Measurements from ENCODE around the gene ZFHX2. TPM values are rescaled to one million over a fixed set of nuclear protein-coding genes. Genes with fewer than 3 reads are reported as not detected.

The ZFHX2 gene
- total and polyA plus RNA-seq, 3 donors from 2014 or later, result 9.2 to 34.3 (median 21.2) TPM

DNA sequence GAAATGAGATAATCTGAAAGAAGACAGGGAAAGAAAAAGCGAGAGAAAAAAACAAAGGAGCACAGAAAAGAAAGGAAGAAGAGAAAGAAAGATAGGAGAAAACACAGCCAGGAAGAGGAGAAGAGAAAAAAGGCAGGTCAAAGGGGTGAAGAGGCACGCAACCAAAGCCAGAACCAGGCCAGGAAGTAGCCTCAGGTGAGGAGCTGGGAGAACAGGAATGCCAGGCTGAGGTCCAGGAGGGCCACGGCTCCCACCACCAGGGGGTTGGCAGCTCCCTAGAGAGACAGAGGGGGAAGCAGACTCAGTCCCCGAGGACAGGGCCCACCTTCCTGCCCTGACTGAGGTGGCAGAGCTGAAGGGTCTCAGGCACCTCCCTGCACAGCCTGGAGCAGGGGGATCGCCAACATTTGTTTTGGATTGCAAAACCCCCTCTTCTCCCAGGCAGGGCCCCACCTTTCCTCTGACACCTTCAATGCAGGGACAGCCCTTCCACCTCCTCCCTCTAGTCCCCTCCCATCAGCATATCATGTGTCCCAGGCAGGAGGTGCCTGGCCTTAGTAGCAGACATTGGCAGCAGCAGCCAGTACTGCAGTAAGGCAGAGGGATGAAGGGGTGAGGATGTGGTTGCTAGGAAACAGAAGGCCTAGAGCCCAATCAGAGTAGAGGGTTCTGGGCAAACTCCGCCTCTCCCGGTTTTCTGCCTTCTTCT, 18.0 kb upstream of the ZFHX2 start:
- TF ChIP-seq, protein P1, sequence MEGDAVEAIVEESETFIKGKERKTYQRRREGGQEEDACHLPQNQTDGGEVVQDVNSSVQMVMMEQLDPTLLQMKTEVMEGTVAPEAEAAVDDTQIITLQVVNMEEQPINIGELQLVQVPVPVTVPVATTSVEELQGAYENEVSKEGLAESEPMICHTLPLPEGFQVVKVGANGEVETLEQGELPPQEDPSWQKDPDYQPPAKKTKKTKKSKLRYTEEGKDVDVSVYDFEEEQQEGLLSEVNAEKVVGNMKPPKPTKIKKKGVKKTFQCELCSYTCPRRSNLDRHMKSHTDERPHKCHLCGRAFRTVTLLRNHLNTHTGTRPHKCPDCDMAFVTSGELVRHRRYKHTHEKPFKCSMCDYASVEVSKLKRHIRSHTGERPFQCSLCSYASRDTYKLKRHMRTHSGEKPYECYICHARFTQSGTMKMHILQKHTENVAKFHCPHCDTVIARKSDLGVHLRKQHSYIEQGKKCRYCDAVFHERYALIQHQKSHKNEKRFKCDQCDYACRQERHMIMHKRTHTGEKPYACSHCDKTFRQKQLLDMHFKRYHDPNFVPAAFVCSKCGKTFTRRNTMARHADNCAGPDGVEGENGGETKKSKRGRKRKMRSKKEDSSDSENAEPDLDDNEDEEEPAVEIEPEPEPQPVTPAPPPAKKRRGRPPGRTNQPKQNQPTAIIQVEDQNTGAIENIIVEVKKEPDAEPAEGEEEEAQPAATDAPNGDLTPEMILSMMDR (IDR thresholded peaks at IDR 0.05), result no peak
- no peak for TF ChIP-seq POLR2A (IDR thresholded peaks at IDR 0.05)
- no peak for DNase-seq
- no peaks in the 10 kb centered on the region for H3K4me1 ChIP-seq
- no peaks in the 10 kb centered on the region for H3K27me3 ChIP-seq
- WGBS, 2 donors, result 74 to 76% methylated on average over 7 of the region's 7 CpGs
- H3K27ac ChIP-seq, result no peak overlapping the region
- H3K36me3 ChIP-seq (ENCODE audit: low read depth, missing control alignments), result no peaks in the 10 kb centered on the region
- intact Hi-C loops (cut with DNase I; ENCODE audit: low total_unique reads), result no loop called here
- no peaks in the 10 kb centered on the region for H3K9me3 ChIP-seq
- H3K4me3 ChIP-seq, result no peak overlapping the region

DNA sequence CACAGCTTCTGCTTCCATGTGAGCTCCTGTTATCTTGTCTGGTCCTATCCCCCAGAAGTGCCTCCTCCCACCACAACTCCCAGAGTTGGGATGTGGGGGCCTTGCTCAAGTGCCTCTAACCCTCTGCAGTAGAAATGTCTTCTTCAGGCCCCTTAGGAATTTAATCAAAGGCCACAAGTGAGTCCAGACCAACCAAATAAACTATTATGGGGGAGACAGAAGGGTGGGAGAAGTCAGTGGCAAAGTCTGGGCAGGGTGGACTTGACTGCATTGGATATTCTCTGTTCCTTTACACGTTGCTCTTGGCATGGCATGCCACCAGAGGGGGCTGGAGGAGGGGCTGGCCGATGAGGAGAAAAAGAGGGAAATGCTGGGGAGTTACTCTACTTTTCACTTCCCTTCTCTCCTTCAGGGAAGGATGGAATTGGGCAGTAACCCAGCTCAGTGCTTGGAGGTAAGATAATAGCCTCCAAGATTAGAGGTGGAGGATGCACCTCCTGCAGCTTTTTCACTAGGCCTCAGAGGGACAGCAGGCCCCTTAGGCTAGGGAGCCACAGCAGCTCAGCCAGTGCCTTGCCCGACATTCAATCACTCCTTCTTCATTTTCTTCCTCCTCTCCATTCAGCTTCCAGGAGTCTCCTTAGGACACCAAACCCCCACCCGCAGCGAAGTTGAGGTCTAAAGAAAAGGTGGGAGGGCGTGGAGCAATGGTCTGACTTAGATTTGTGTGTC, 17.2 kb upstream of the ZFHX2 start:
- Histone ChIP-seq H3K4me3 (no peak overlapping the region), H3K36me3 (ENCODE audit: low read depth, missing control alignments) (no peaks in the 10 kb centered on the region), H3K27me3 (no peaks in the 10 kb centered on the region), H3K27ac (no peak overlapping the region), H3K9me3 (no peaks in the 10 kb centered on the region), H3K4me1 (no peaks in the 10 kb centered on the region)
- TF ChIP-seq POLR2A (IDR thresholded peaks at IDR 0.05), result no peak
- TF ChIP-seq, protein P1 (IDR thresholded peaks at IDR 0.05), result peak in 1 of 3 experiments; percentile 26
- 50 to 67% methylated on average over 6 of the region's 6 CpGs for WGBS, 2 donors
- no peak for DNase-seq
- intact Hi-C loops (cut with DNase I; ENCODE audit: low total_unique reads), result no loop called here

DNA sequence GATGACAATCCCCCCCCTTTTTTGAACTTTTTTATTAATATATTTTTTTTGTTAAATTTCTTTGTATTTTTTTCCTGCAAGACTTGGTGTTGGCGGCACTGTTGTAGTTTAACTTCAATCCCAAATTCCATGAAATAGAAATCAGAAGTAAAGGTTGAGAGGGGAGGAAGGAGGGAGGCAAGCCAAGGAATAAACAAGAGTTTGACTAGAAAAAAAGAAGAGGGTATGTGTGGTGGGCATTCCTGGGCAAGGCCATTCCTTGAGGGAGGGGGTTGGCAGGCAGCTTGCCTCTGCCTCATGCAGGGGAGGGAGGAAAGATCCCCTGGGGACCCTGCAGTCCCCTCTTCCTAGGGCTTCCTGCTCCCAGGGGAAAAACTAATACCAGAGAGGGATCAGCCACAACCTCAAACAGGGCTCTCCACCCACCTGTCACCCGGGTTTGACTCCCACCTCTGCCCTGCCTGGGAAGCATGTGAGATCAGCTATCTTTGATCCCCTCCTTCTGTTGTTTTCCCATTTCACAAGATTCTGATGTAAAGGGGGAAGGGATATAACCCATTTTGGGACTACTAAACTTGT, 16.5 kb upstream of the ZFHX2 start:
- intact Hi-C loops (cut with DNase I; ENCODE audit: low total_unique reads), result no loop called here
- Histone ChIP-seq H3K4me1 (no peaks in the 10 kb centered on the region), H3K27ac (peak overlapping the region; percentile 2 to 85), H3K4me3 (peak overlapping the region; percentile 58 to 65), H3K36me3 (ENCODE audit: low read depth, missing control alignments) (no peaks in the 10 kb centered on the region), H3K9me3 (no peaks in the 10 kb centered on the region), H3K27me3 (no peaks in the 10 kb centered on the region)
- no peak for DNase-seq
- 58 to 67% methylated on average over 2 of the region's 2 CpGs for WGBS, 2 donors
- TF ChIP-seq POLR2A (IDR thresholded peaks at IDR 0.05), result no peak
- TF ChIP-seq, protein P1 (IDR thresholded peaks at IDR 0.05), result no peak

DNA sequence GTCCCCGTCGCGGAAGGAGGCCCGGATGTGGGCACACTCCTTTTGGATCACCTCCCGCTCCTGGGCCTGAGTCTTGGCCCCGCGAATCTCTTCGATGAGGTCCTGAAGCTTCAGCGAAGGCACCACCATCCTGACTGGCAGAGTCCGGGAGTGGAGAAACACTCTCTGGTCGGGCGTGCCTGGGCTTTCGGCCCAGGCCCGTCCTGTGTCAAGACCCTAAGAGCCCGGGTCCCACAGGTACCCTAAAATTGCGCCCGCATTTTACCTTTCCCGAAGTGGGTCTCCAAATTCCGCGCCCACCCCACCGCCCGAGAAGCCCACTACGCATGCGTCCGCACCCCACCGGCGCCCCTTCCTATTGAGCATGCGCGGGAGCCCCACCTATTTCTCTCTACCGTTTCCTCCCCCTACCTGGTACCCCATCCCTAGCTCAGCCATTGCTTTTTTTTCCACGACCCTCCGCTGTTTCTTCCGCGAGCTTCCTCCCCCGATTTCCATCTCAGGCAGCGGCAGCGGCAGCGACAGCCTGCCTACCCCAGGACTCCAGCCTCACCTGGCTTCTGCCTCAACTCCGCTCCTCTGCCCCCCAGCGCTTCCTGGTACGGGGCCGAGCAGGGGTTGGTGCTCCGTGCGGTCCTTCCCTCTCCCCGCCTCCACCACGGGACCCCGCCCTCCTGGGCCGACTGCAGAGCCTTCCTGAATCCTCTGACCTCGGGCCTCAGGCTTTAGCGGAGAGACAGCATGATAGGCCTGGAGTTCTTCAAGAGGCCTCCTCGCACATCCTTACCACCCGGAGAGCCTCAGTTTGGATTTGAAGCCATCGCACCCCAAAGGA, 15.8 kb upstream of the ZFHX2 start, which contains the start of gene AP1G2:
Gene AP1G2, minus strand, starts transcription at position 606 of the 835 bp plus-strand sequence. Its CDS starts 477 bp downstream, at position 129.
- peak within 1 kb of the TSS; percentile 58 to 65 for H3K4me3 ChIP-seq
- H3K36me3 ChIP-seq (ENCODE audit: low read depth, missing control alignments), result no peaks in the 10 kb centered on the region
- peaks cover 4% of the 10 kb centered on the region for H3K4me1 ChIP-seq
- H3K27me3 ChIP-seq, result no peaks in the 10 kb centered on the region
- TF ChIP-seq POLR2A (IDR thresholded peaks at IDR 0.05), result no peak
- TF ChIP-seq, protein P1 (IDR thresholded peaks at IDR 0.05), result no peak
- 1 to 2% methylated on average over 48 to 53 of the region's 53 CpGs for WGBS, 2 donors
- peak within 1 kb of the TSS; percentile 2 to 85 for H3K27ac ChIP-seq
- intact Hi-C loops (cut with DNase I; ENCODE audit: low total_unique reads), result no loop called here
- H3K9me3 ChIP-seq, result no peaks in the 10 kb centered on the region
- DNase-seq, result peak; percentile 90

All from testis (tissue), 3 donors.